NOMO-1 treated with DMSO at 0.1 percent for 48 hours (cell line): ENCODE data around the gene CASP8.
"Not testable (repeated sequence)": the region's sequence is repeated elsewhere in the genome, so short reads cannot be mapped to it uniquely, and the experiment has no call there.

Source experiments
- DNase-seq: peaks from one replicate; lab custom pipeline; 2025; ENCODE audit not compliant: unreplicated experiment; lab: John Stamatoyannopoulos, UW

Gene CASP8

DNA sequence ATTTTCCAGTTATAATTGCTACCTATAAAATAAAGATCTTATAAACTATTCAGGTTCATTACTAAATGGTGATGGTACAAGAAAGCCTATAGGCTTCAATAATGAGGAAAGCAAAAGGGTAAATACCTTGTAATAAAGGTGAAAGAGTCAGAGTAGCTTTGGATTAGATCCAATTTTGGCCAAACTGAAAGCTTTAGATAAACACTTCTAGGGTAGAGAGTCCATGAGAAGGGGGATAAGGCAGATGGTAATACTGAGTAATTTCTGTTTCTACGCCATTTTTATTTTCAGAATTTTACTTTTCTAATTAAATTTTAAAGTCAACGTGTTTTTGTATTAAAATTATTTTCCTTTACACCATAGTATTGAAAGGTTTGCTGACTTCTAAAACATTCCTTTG lies 9.4 kb downstream of the CASP8 start:
- no peak for DNase-seq

DNA sequence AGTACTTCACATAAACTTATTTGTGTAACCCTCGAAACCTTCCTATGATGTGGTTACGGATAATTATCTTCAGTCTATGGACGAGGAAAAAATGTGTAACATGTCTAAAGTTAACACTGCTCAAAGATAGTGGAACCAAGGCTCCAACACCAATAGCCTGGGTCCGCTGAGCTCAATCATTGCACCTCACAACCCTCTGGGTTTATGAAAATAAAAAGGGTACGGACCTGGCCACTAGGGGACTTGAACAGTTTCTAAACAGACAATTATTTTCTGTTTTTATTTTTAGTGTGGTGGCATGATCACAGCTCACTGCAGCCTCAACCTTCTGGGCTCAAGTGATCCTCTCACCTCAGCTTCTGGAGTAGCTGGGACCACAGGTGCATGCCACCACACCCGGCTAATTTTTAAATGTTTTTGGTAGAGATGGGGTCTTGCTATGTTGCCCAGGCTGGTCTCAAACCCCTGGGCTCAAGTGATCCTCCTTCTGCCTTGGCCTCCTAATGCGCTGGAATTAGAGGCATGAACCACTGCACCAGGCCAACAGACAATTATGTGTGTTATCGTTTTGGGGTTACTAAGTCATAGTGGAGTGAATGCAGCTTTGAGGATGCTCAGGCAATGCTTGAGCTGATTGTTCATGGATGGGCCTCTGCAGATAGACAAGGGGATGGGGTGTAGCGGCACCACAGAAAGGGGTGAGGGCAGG lies 10.1 kb downstream of the CASP8 start:
- no peak for DNase-seq

- DNase-seq, result no peak
Observed at GRCh38 chr2:201271917-201272316, 11.6 kb downstream of the CASP8 start.

DNA sequence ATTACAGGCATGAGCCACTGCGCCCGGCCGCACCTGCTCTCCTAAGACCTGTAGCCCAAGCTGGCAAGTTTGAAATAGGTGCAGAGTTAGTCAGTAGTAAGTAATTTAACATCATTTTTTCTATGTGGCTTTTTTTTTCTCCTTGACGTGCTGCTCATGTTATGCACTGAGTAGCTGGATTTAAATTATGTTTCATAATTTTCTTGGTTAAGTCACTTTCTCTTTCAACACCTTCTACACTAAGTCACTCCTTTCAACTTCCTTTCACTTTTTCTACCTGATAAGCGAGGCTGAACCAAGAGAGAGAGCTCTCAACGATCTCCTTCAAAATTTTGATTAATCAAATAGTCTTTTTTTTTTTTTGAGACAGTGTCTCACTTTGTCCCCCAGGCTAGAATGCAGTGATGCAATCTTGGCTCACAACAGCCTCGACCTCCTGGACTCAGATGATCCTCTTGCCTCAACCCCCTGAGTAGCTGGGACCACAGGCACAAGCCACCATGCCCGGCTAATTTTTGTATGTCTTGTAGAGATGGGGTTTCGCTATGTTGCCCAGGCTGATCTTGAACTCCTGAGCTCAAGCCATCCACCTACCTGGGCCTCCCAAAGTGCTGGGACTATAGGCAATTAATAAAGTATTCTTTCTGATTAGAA lies 13.1 kb downstream of the CASP8 start:
- no peak for DNase-seq

- DNase-seq, result no peak
Observed at GRCh38 chr2:201275069-201275468, 14.7 kb downstream of the CASP8 start.

GRCh38 chr2:201275990-201276389 lies 15.7 kb downstream of the CASP8 start:
- no peak for DNase-seq

DNA sequence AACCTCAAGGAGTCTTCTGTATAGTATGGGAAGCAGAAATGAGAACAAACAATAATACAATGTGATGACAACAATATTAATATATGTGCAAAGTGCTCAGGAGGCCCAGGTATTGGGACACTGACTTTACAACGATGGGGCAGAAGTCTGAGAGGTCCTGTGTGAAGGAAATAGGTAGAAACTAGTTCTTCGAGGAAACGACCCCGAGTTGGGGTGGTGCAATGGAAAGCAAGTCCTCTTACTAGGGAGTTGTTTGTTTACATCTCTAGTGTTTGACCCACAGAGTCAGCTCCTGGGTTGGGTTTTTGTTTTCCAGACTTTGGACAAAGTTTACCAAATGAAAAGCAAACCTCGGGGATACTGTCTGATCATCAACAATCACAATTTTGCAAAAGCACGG lies 16.2 kb downstream of the CASP8 start:
- no peak for DNase-seq

- DNase-seq, result peak; percentile 23
Observed at GRCh38 chr2:201279079-201279478, 18.7 kb downstream of the CASP8 start.

DNA sequence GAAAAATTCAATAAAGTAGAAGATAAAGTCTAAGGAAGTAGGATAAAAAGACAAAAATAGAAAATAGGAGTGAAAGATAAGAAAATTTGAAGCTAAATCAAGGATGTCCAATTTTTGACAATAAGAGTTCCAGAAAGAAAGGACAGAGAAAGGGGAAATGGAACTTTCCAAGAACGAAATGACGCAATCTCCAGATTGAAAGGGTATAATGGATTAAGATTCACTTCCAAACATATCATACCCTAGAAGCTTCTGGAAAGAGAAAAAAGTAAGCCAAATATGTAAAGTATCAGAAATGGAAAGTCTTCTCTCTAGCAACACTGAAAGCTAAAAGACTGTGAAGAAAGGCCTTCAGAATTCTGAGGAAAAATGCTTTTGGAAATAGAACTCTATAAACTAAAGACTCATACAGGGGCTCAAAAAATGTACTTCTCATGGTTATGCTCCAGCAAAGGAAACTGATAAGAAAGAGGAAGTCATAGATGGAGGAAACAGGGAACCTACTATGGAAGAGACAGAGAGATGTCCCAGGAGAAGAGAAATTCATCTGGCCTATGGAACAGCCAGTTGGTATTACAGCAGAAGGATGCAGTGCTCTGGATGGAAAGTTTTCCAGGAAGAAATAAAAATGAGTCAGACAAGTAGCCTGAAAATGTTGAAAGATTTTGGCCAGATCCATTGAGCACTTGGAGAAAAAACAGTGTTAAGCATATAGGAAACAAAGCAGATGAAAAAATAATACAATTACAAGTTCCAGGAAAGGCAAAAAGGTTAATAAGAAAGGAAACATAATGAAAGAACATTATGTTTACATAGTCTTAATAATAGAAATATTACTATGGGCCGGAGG lies 20.1 kb downstream of the CASP8 start:
- peak; percentile 30 for DNase-seq

DNA sequence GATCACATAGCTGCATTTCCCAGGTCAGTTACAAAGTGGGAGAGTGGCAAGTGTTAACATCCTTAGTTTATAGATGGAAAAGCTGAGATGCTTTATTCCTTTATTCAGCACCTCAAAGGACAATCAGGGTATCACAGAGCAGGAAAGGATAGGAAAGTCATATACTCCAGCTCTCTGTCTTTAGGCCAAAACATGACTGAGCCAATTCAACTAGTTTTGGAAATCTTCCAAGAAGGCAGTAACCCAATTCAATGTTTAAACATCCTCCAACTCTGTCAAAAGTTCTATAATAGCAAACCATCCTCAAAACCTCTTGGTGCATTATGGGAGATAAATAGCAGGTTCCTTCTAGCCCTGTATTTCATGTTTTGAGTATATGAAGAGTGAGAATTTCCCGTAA lies 25.2 kb downstream of the CASP8 start:
- no peak for DNase-seq

DNA sequence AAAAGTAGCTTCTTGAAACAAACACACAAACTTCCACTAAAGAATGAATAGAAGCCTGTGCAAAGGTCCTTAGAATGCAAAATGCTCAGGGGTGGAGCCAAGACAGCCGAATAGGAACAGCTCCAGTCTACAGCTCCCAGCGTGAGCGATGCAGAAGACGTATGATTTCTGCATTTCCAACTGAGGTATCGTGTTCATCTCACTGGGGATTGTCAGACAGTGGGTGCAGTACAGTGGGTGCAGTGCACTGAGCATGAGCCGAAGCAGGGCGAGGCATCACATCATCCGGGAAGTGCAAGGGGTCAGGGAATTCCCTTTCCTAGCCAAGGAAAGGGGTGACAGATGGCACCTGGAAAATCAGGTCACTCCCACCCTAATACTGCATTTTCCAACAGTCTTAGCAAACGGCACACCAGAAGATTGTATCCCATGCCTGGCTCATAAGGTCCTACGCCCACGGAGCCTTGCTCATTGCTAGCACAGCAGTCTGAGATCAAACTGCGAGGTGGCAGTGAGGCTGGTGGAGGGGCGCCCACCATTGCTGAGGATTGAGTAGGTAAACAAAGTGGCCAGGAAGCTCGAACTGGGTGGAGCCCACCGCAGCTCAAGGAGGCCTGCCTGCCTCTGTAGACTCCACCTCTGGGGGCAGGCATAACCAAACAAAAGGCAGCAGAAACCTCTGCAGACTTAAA lies 30.3 kb downstream of the CASP8 start:
- not testable (repeated sequence) for DNase-seq

DNA sequence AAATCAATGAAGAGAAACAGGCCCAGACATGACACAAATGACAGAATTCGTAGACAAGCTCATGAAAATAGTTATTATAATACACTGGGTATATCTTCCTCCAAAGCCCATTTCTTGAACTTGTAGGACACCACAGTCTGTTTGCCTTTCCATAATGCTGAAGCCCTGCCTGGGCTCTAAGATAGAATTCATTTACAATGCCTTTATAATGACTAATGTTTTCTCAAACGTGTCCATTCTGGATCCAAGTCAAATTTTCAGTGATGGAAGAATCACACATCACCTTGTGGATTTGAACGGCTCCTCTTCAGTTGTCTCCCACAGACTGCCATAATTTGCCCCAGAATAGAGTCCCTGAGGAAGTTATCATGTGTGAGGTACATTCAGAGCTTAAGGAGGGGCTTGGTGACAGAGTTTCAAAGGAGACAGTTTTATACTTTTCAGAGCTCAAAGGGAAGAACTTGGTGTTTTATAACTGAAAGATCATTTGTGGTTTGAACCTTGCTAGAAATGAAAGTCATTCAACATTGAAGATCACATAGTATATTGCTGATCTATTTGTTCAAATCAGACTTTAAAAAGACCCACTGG lies 38.2 kb downstream of the CASP8 start:
- DNase-seq, result no peak

- DNase-seq, result not testable (repeated sequence)
Observed at GRCh38 chr2:201299929-201300328, 39.6 kb downstream of the CASP8 start.

DNA sequence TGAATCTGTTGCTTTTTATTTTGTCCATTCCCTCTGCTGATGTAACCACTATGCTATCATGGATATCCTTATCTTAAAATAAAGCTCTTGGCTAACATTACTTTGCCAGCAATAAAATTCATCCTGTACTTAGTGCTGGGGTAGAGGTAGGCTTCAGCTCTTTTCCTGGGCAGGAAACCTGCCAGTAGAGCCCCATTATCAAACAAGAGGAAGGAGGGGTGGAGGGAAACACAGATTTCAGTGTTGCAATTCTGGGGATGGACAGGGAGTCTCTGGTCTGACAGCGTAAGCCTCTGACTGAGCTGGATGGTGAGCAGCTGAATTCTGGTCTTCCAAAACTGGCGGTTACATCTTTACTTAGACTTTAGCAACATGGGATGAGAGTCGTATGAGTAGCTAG lies 47.5 kb downstream of the CASP8 start:
- DNase-seq, result no peak

DNA sequence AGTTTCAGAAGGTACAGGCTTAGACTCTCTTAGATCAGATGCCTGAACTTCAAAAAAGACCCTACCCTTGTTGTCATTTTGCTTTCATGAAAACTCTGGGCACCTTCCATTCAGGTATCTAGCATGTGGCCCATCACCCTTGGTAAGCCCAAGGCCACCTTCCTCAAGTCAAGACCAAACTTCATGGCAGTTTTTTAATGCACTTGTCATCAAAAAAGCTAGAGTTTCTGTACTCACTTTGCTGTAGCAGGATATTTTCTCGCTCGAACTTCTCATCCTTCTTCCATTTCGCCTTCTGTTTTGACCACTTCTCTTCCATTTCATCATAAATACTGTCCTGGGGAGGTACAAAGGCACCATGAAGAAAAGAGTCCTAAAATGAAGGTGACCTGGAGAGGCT lies 48.6 kb downstream of the CASP8 start:
- DNase-seq, result no peak

GRCh38 chr2:201313362-201313761 lies 53.0 kb downstream of the CASP8 start:
- no peak for DNase-seq

- DNase-seq, result no peak
Observed at GRCh38 chr2:201319511-201319910, 59.2 kb downstream of the CASP8 start.

DNA sequence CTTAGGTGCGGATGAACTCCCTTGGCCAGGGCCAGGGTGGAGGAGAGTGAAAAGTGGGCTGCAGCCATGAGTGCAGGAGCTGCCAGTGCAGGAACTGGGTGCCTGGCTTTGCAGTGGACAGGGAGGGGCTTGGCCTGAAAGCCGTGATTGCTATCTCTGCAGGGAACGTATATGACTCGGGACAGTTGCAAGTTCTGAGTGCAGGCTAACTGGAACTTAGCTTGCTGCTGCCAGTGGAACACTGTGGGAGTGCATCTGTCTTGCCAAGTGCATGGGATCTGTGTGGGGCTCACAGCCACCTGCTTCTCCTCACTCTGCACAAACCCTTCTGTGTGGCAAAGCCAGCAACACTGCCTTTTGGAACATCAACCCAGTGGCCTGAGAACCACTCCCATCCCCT lies 59.9 kb downstream of the CASP8 start:
- no peak for DNase-seq

- DNase-seq, result no peak
Observed at GRCh38 chr2:201320701-201321100, 60.4 kb downstream of the CASP8 start.

- no peak for DNase-seq
Observed at GRCh38 chr2:201322772-201323171, 62.4 kb downstream of the CASP8 start.

- DNase-seq, result no peak
Observed at GRCh38 chr2:201327678-201328077, 67.3 kb downstream of the CASP8 start.
